ENCODE measurements around the gene DAAM1.

DAAM1 gene

DNA sequence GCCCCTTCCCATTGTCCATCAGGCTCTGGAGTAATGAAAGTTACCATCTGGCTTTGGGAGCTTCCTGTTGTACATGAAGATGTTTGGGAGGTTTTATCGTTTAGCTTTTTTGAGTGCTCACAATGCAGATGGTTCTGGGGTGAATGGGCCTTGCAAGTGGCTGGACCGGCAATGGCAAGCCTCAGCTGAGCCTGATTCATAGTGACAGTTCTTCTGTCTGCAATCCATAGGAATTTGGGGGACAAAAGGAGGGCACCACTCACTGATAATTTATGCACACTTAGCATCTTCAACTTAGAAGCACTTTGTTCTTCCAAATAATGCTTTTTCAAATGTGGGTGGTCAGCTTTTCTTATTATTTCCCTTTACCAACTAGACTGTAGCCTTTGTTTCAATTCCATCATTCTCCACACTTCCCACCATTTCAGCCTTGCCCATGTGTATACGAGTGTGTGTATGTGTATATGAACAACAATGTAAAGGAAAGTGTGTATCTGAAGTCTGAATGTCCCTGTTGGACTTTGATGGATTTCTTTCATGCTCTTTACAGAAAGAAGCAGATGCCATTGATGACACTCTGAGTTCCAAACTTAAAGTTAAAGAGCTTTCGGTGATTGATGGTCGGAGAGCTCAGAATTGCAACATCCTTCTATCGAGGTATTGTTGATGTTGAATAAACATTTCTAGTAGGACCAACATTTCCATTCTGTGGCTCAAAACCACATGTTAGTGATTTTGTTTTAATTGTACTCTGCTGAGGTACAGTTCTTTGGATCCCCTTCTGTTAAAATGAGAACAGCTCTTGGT lies 151.3 kb downstream of the DAAM1 start:
- no peak for DNase-seq

DNA sequence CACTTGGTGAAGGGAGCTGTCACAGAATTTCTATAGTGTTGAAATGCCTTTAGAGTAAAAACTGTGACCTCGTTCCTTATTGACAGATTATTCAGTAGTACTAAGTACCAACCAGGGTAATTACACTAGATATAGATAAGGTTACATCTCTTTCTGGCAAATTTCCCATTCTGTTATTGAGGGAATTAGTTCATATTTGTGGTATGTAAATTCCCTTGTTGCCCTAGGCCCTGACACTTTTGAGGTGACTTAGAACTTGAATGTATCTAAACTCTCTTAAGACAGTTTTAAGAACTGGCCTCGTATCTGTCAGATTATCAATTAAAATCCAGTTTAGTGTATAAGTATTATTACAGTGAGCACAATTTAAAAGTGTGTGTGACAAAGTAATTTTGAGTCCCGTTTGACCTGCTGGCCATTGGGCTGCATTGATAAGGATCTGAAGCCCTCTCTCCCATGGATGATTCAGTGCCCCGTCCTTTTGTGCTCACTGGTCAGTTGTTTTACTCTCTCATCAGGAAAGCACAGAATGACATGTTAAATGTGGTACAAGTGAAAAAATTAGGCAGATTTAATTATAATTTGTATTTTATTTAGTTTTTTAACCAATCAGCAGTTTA lies 153.5 kb downstream of the DAAM1 start:
- no peak for DNase-seq

DNA sequence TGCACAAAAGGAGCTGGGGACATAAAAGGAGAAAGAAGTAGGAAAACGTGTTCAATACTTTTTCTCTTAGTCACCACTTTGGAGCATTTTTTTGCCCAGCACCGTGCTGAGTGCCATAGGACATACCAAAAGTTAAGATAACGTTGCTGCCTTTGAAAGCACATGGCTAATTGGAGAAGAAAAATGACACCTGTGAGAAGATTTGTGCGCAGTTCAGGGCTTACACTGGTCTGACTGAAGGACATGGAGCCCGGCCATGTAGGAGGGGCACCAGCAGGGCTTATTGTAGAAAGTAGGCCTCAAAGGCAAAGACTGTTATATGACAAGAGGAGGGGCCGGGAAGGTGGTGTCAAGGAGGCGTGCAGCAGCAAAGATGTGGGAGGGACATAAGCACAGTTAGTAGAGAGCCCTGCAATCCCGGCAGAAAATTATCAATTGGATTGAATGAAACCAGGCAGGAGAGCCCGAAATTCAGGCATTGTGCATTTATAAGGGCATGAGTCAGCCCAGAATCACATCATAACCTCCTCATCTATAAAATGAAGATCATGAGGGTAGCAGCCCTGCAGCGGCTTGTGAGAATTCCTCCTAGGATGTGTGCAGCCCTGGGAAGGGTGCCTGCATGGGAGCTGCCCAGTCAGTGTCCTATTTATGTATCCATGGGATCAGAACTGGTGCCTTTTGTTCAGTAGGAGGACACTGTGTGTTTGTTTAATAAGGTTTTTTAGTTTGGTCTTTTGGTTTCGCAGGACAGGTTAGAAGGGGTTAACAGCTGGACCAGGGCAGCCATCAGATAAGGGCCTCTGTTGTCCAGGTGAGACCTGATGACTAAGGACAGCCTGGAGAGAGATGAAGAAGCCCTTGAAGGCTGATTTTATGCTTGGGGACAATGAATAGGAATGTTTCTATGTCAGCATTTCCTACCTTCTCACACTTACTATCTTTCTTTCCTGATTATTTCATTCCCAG lies 154.3 kb downstream of the DAAM1 start:
- no peak for DNase-seq

DNA sequence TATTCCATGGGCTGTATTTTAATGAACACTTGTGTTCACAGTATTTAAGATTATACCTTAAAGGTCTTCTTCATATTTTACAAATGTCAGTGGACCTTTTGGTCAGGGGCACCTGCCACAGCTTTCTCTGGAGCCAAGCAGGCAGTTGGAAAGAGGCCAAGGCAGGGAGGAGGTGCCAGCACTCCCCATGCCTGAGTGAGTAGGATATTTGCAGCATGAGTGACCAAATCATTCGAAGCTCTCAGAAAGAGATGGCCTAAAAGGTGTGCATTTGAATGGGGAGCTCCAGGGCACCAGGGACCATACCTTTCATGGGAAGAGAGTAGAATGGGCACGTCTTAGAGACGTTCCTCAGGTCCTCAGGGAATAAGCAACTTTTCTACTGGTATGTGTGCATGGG lies 155.1 kb downstream of the DAAM1 start:
- no peak for DNase-seq

GRCh38 chr14:59344016-59344415 lies 155.5 kb downstream of the DAAM1 start:
- no peak for DNase-seq

DNA sequence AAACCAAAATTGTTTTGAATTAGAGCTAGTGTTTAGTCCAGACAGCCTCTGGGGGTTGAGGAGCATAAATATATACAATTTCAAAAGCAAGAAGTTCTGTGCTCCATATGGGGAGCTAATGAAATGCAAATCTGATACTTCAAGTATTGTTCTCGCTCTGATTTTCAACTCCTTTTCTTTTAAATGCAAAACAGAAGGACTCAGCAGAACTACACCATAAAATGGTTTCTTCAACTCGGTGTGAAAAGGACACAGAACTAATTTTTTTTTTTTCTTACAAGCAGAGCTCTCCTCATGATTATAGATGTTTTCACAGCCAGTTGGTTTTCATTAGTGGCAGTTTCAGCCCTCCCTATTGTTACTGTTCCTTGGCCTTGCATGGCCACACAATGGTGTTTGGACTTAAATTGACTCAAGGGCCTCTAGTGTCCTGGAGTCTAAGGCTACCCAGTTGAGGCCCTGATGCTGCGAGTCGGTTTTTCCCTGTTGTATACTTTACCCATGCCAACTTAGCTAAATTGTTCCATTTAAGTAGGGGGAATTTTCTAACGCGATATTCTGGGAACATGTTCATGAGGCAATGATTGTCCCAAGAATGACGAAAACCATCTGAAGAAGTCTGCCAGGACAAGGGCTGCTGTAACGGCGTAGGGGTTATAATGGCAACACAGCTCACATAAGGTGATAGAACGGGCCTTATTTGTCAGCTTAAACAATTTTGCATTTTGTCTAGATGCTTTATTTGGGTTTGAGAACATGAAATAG lies 156.4 kb downstream of the DAAM1 start:
- DNase-seq = no peak

- no peak for DNase-seq
These were observed 157.9 kb downstream of the DAAM1 start for GRCh38 chr14:59346329-59346728.

GRCh38 chr14:59346796-59347510 lies 158.5 kb downstream of the DAAM1 start:
- DNase-seq = no peak

DNA sequence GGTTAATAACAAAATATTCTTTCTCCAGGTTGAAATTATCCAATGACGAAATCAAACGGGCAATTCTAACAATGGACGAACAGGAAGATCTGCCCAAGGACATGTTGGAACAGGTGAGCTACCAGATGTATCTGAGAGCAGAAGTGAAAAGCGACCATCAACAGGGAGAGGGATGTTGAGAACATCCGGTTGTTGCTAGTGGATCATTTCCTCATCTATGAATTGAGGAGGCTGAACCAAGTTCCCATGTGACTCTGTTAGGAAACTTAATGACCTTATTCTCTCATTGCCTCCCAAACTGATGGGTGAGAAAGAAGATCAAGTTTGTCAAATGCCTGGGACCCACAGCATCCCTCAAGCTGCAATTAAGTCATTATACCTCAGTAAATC lies 159.0 kb downstream of the DAAM1 start:
- no peak for DNase-seq

- DNase-seq = no peak
These were observed 159.4 kb downstream of the DAAM1 start for GRCh38 chr14:59347915-59348314.

- no peak for DNase-seq
These were observed 160.8 kb downstream of the DAAM1 start for GRCh38 chr14:59349258-59349701.

- DNase-seq = no peak
These were observed 164.5 kb downstream of the DAAM1 start for GRCh38 chr14:59352961-59353360.

DNA sequence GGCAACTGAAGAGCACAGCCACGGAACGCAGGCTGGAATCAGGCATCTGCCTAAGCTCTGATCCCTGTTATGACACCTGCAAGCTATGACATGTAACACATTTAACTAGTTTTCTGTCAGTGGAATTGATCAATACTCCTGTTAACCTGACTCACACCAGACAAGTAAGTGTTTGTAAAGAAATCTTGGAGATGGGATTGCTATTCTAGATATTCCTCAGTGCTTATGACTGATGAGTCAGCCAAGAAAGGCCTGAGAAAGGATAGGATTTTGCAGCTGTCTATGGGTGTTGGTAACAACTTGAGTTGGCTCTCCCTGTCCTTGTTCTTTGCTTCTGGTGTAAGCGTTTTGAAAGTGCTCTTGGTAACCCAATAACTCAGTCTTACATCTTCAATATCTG lies 166.2 kb downstream of the DAAM1 start:
- no peak for DNase-seq

- no peak for DNase-seq
These were observed 166.6 kb downstream of the DAAM1 start for GRCh38 chr14:59355091-59355490.

DNA sequence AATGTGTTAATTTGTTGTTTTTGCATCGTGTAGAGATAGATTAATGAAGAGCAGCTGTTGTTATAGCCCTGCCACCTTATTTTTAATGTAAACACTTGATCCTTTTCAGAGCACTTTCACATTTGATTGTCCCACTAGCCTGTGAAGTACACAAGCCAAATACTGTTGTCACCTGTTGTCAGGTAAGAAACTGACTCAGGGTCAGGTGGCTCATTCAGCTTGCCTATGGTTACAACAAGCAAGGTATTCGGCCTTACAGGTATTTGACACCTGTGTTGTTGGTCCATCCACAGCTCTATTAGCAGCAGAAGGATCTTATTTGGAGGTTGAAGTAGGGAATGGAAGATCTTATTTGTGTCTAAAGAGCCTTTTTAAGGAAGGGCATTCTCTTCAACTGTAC lies 167.8 kb downstream of the DAAM1 start:
- DNase-seq = no peak

DNA sequence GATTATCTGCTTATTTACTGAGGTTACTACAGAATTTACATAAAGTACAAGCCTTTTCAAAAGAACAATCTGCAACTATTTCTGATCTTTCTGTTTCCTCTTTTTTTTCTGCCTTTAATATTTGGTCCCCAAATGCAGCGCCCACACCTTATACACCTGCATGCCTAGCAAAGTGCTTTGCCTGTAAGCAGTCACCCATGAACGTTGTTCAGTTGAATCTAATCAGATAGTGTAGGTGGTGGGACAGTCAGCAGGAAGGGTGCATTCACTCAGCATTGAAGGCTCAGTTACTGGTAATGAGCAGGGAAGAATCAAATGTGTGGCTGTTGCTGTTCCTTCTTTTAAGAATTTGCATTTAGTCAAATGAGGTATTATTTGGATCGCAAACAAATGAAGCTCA lies 168.3 kb downstream of the DAAM1 start:
- no peak for DNase-seq

- no peak for DNase-seq
These were observed 169.6 kb downstream of the DAAM1 start for GRCh38 chr14:59358102-59358501.

DNA sequence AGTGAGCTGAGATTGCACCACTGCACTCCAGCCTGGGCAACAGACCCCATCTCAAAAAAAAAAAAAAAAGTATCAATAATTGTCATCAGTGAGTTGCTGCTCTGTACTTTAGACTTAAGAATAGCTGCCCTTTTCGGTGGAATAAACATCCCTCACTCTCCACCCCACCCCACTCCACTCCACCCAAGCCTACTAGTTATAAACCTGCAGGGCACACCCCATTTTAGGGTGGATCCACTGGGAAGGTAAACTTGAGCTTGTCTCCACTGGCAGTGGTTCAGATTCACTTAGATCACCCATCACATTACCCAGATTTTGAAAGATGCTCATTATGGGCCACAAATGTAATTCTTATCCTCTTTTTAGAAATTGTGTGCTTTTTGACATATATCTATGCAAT lies 170.3 kb downstream of the DAAM1 start:
- no peak for DNase-seq

- no peak for DNase-seq
These were observed 171.1 kb downstream of the DAAM1 start for GRCh38 chr14:59359431-59360124.

GRCh38 chr14:59360233-59360632 lies 171.8 kb downstream of the DAAM1 start:
- DNase-seq = no peak

Data from nucleus accumbens (tissue), 56 donors.